CD14-positive monocyte (primary cell): ENCODE measurements around the gene PDE4B. TPM values are rescaled to one million over a fixed set of nuclear protein-coding genes. Genes with fewer than 3 reads are reported as not detected.

ENCODE experiments used
- DNase-seq, 3 donors: peaks; one replicate each; pipeline ENCODE4 v3.0.0-alpha.2; 2011 to 2022
- H2AFZ ChIP-seq: 2 replicates; pipeline ENCODE4 v1.6.0; 2012; ENCODE audit warnings: mild to moderate bottlenecking, low read depth, low read length, inconsistent platforms; ENCODE audit not compliant: insufficient read depth, poor library complexity, severe bottlenecking
- H3K27ac ChIP-seq, 2 donors: 1 replicate in 1 of 2; 2 replicates in 1 of 2; pipeline ENCODE4 v1.5.1; 2012 to 2013; ENCODE audit warnings: low read length in 2 of 2, control low read depth in 1 of 2, inconsistent platforms in 1 of 2, low read depth in 1 of 2, mild to moderate bottlenecking in 1 of 2
- H3K27me3 ChIP-seq, 2 donors: one replicate each; pipeline versions ENCODE4 v1.6.0 to v1.6.1; 2011 to 2013; ENCODE audit warnings: low read length in 2 of 2; ENCODE audit not compliant: control insufficient read depth in 2 of 2, insufficient read depth in 2 of 2
- H3K36me3 ChIP-seq, 2 donors: replicated peaks in 1 of 2; 1 replicate in 1 of 2; 2 replicates in 1 of 2; pipeline versions ENCODE4 v1.5.1 to v1.6.1; 2012 to 2013; ENCODE audit warnings: low read length in 2 of 2, control low read depth in 1 of 2, inconsistent platforms in 1 of 2, mild to moderate bottlenecking in 1 of 2; ENCODE audit not compliant: insufficient read depth in 2 of 2, control insufficient read depth in 1 of 2
- H3K4me1 ChIP-seq, 2 donors: 1 replicate in 1 of 2; 2 replicates in 1 of 2; pipeline versions ENCODE4 v1.5.1 to v1.6.1; 2012 to 2013; ENCODE audit warnings: low read length in 2 of 2, control low read depth in 1 of 2, inconsistent platforms in 1 of 2, mild to moderate bottlenecking in 1 of 2, moderate library complexity in 1 of 2; ENCODE audit not compliant: insufficient read depth in 2 of 2, control insufficient read depth in 1 of 2
- H3K4me2 ChIP-seq: replicated peaks from 2 replicates; pipeline ENCODE3; 2012; ENCODE audit warnings: low read length, moderate library complexity, mild to moderate bottlenecking; ENCODE audit not compliant: poor library complexity, severe bottlenecking; ENCODE audit errors: extremely low read depth
- H3K4me3 ChIP-seq, 3 experiments: fragments of 200-600 bp in 1 of 3; sonication (generic) in 1 of 3; replicated peaks in 1 of 3; 1 replicate in 2 of 3; 2 replicates in 1 of 3; pipeline ENCODE4 v1.5.1; 2011 to 2013; ENCODE audit warnings: low read length in 3 of 3, mild to moderate bottlenecking in 3 of 3, control low read depth in 2 of 3, low read depth in 2 of 3, inconsistent platforms in 1 of 3, moderate library complexity in 1 of 3
- H3K79me2 ChIP-seq: 2 replicates; pipeline ENCODE4 v1.6.0; 2012; ENCODE audit warnings: mild to moderate bottlenecking, control low read depth, inconsistent platforms, low read length, moderate library complexity; ENCODE audit not compliant: insufficient read depth
- H3K9ac ChIP-seq: 2 replicates; pipeline ENCODE4 v1.6.0; 2017; ENCODE audit warnings: low read length, mild to moderate bottlenecking; ENCODE audit not compliant: insufficient read depth, poor library complexity, severe bottlenecking
- H3K9me3 ChIP-seq, 2 donors: replicated peaks in 1 of 2; 1 replicate in 1 of 2; 2 replicates in 1 of 2; pipeline versions ENCODE4 v1.5.1 to v1.6.1; 2012 to 2013; ENCODE audit warnings: low read length in 2 of 2, control low read depth in 1 of 2; ENCODE audit not compliant: control insufficient read depth in 1 of 2, insufficient read depth in 1 of 2
- H4K20me1 ChIP-seq: 2 replicates; pipeline ENCODE4 v1.6.0; 2012; ENCODE audit warnings: mild to moderate bottlenecking, low read length, control low read depth, moderate library complexity; ENCODE audit not compliant: insufficient read depth
- H3K27ac Mint-ChIP-seq, 7 donors: one replicate each; pipeline ENCODE4 v1.8.0; 2020; ENCODE audit warnings: mild to moderate bottlenecking in 7 of 7, mixed read lengths in 7 of 7, moderate library complexity in 6 of 7, inconsistent platforms in 2 of 7
- H3K27me3 Mint-ChIP-seq, 3 donors: one replicate each; pipeline ENCODE4 v1.8.0; 2021 to 2022; ENCODE audit warnings: low read depth in 3 of 3, mild to moderate bottlenecking in 3 of 3, mixed read lengths in 3 of 3, moderate library complexity in 3 of 3, inconsistent platforms in 1 of 3
- H3K36me3 Mint-ChIP-seq, 2 donors: one replicate each; pipeline ENCODE4 v1.8.0; 2020; ENCODE audit warnings: mixed read lengths in 2 of 2, inconsistent platforms in 1 of 2, mild to moderate bottlenecking in 1 of 2
- H3K4me1 Mint-ChIP-seq: one replicate; pipeline ENCODE4 v1.8.0; 2020; ENCODE audit warnings: mild to moderate bottlenecking, mixed read lengths
- H3K4me3 Mint-ChIP-seq, 2 donors: one replicate each; pipeline ENCODE4 v1.8.0; 2020; ENCODE audit warnings: mild to moderate bottlenecking in 2 of 2, mixed read lengths in 2 of 2, moderate library complexity in 1 of 2
- H3K9me3 Mint-ChIP-seq, 7 donors: one replicate each; pipeline ENCODE4 v1.8.0; 2020 to 2022; ENCODE audit warnings: mixed read lengths in 7 of 7, mild to moderate bottlenecking in 6 of 7, moderate library complexity in 6 of 7, inconsistent platforms in 2 of 7
- CTCF ChIP-seq: fragments of 200-600 bp; IDR thresholded peaks from one replicate; pipeline ENCODE4 v1.8.0; 2022; ENCODE audit warnings: antibody characterized with exemption, mild to moderate bottlenecking
- WGBS: methylation state at CpG from one replicate; pipeline ENCODE4 v1.1.5; 2013; ENCODE audit warnings: missing lambda C conversion rate; ENCODE audit not compliant: insufficient coverage; 5-methylcytosine and 5-hydroxymethylcytosine counted together
- intact Hi-C, 2 donors: fragments of 100-400 bp; cut with micrococcal nuclease; formaldehyde crosslinking; loops; one replicate each; pipeline versions ENCODE4 v1.15.0 to v1.15.1; 2023
- polyA plus RNA-seq, 3 donors: library from polyadenylated mRNA; depleted of rRNA in 1 of 3; unstranded in 2 of 3; stranded (reverse) in 1 of 3; fragments of 300-500 nt in 2 of 3; fragments of >200 nt in 1 of 3; fragmentation: Illumina TruSeq in 2 of 3; gene quantifications; 1 replicate in 2 of 3; 2 replicates in 1 of 3; pipeline ENCODE4 v1.2.3, GENCODE V29; 2012 to 2021

Gene PDE4B
- polyA plus RNA-seq, 3 donors, result 17.2 to 52.8 (median 25.2) TPM

- Histone ChIP-seq H3K79me2 (no peaks in the 10 kb centered on the region), H3K4me2 (no peak overlapping the region), H3K9ac (no peak overlapping the region), H4K20me1 (no peaks in the 10 kb centered on the region), H3K27ac (no peak overlapping the region), H2AFZ (no peak overlapping the region), H3K36me3 (no peaks in the 10 kb centered on the region), H3K4me1 (no peaks in the 10 kb centered on the region), H3K27me3 (no peaks in the 10 kb centered on the region), H3K4me3 (no peak overlapping the region), H3K9me3 (no peaks in the 10 kb centered on the region)
- 94% methylated on average over 3 of the region's 3 CpGs for WGBS
- Mint-ChIP-seq H3K9me3 (peaks cover 0 to 2% (median 0%) of the 10 kb centered on the region in 7 donors), H3K36me3 (no peaks in the 10 kb centered on the region), H3K27ac (no peak overlapping the region), H3K4me3 (no peak overlapping the region), H3K27me3 (peaks cover 1% of the 10 kb centered on the region in 3 donors), H3K4me1 (no peaks in the 10 kb centered on the region)
- TF ChIP-seq CTCF, result no peak
- intact Hi-C loops, result no loop called here
- no peak for DNase-seq
Measured at GRCh38 chr1:66083003-66083402, 290.3 kb downstream of the PDE4B start.

- Histone ChIP-seq H4K20me1 (no peaks in the 10 kb centered on the region), H3K4me2 (no peak overlapping the region), H3K4me3 (no peak overlapping the region), H2AFZ (no peak overlapping the region), H3K79me2 (no peaks in the 10 kb centered on the region), H3K9ac (no peak overlapping the region), H3K36me3 (no peaks in the 10 kb centered on the region), H3K9me3 (no peaks in the 10 kb centered on the region), H3K4me1 (no peaks in the 10 kb centered on the region), H3K27me3 (no peaks in the 10 kb centered on the region), H3K27ac (no peak overlapping the region)
- peaks cover 1% of the 10 kb centered on the region in 3 donors for H3K27me3 Mint-ChIP-seq
- intact Hi-C loops, result no loop called here
- H3K9me3 Mint-ChIP-seq, result peaks cover 0 to 2% (median 0%) of the 10 kb centered on the region in 7 donors
- no peak overlapping the region for H3K4me3 Mint-ChIP-seq
- TF ChIP-seq CTCF, result no peak
- DNase-seq, result no peak
- no peaks in the 10 kb centered on the region for H3K36me3 Mint-ChIP-seq
- H3K27ac Mint-ChIP-seq, result no peak overlapping the region
- no peaks in the 10 kb centered on the region for H3K4me1 Mint-ChIP-seq
Measured at GRCh38 chr1:66084442-66084841, 291.7 kb downstream of the PDE4B start.
